IMR-90 (cell line): ENCODE measurements around the gene ALK. TPM values are rescaled to one million over a fixed set of nuclear protein-coding genes. Genes with fewer than 3 reads are reported as not detected.

Source experiments
- ATAC-seq: fragments of 200-7000 bp; cut with Tn5 transposase; 2 replicates; pipeline ENCODE4 v1.9.1; 2020; ENCODE audit warnings: low read depth, mild to moderate bottlenecking, moderate library complexity
- BruUV-seq: library from RNA; stranded (reverse); fragments of 400-500 nt; replicated peaks from 2 replicates; lab custom pipeline; 2021; lab: Mats Ljungman, UMichigan
- CTCF ChIA-PET: fragments of 300-600 bp; formaldehyde crosslinking; extraction: SDS; loops from one replicate; lab custom pipeline; 2021; ENCODE audit warnings: antibody characterized with exemption; lab: Yijun Ruan, JAX
- POLR2A ChIA-PET: fragments of 300-600 bp; sonication (Branson Sonifier 250); formaldehyde crosslinking; loops from one replicate; lab custom pipeline; 2022; ENCODE audit warnings: antibody characterized with exemption; ENCODE audit not compliant: unreplicated experiment; lab: Charles Lee
- DNase-seq: peaks from one replicate; pipeline ENCODE4 v3.0.0; 2013
- H2AFZ ChIP-seq: replicated peaks from 2 replicates; pipeline ENCODE3; 2013; ENCODE audit warnings: low read length, mild to moderate bottlenecking; ENCODE audit not compliant: poor library complexity
- H2AK5ac ChIP-seq: 2 replicates; pipeline ENCODE4 v1.6.1; 2013; ENCODE audit warnings: low read depth, low read length, inconsistent platforms
- H2AK9ac ChIP-seq: replicated peaks from 2 replicates; pipeline ENCODE3; 2013; ENCODE audit warnings: mild to moderate bottlenecking, low read depth, low read length, moderate library complexity; ENCODE audit not compliant: poor library complexity
- H2BK120ac ChIP-seq: 2 replicates; pipeline ENCODE4 v1.6.1; 2013; ENCODE audit warnings: low read depth, low read length, inconsistent platforms
- H2BK15ac ChIP-seq: 3 replicates; pipeline ENCODE4 v1.6.1; 2013; ENCODE audit warnings: low read depth, low read length, inconsistent platforms
- H2BK20ac ChIP-seq: 2 replicates; pipeline ENCODE4 v1.6.1; 2013; ENCODE audit warnings: low read depth, mild to moderate bottlenecking, inconsistent platforms, low read length, moderate library complexity
- H2BK5ac ChIP-seq: 2 replicates; pipeline ENCODE4 v1.6.1; 2013; ENCODE audit warnings: mild to moderate bottlenecking, low read depth, low read length, inconsistent platforms; ENCODE audit not compliant: poor library complexity, severe bottlenecking
- H3K14ac ChIP-seq: replicated peaks from 2 replicates; pipeline ENCODE4 v1.6.1; 2013; ENCODE audit warnings: low read depth, low read length, inconsistent platforms
- H3K18ac ChIP-seq: 2 replicates; pipeline ENCODE4 v1.6.1; 2013; ENCODE audit warnings: low read depth, low read length, control low read depth
- H3K23ac ChIP-seq: 2 replicates; pipeline ENCODE4 v1.6.1; 2013; ENCODE audit warnings: low read depth, low read length, inconsistent platforms
- H3K27ac ChIP-seq: 2 replicates; pipeline ENCODE4 v1.5.1; 2013; ENCODE audit warnings: mild to moderate bottlenecking, control low read depth, low read length; ENCODE audit not compliant: insufficient read depth
- H3K27me3 ChIP-seq: 2 replicates; pipeline ENCODE4 v1.6.1; 2013; ENCODE audit warnings: low read length; ENCODE audit not compliant: control insufficient read depth, insufficient read depth
- H3K36me3 ChIP-seq: 2 replicates; pipeline ENCODE4 v1.6.1; 2013; ENCODE audit warnings: low read length, mixed read lengths; ENCODE audit not compliant: control insufficient read depth, insufficient read depth
- H3K4ac ChIP-seq: 2 replicates; pipeline ENCODE4 v1.6.1; 2013; ENCODE audit warnings: low read depth, low read length, inconsistent platforms
- H3K4me1 ChIP-seq: 2 replicates; pipeline ENCODE4 v1.6.1; 2013; ENCODE audit warnings: low read length, mixed read lengths; ENCODE audit not compliant: control insufficient read depth, insufficient read depth
- H3K4me2 ChIP-seq: 2 replicates; pipeline ENCODE4 v1.6.1; 2013; ENCODE audit warnings: low read depth, mild to moderate bottlenecking, control low read depth, low read length, moderate library complexity
- H3K4me3 ChIP-seq: 2 replicates; pipeline ENCODE4 v1.5.1; 2013; ENCODE audit warnings: low read depth, mild to moderate bottlenecking, control low read depth, low read length, moderate library complexity; ENCODE audit not compliant: insufficient read depth
- H3K56ac ChIP-seq: 2 replicates; pipeline ENCODE4 v1.6.1; 2013; ENCODE audit warnings: low read length, inconsistent platforms; ENCODE audit not compliant: insufficient read depth; ENCODE audit errors: extremely low read depth
- H3K79me1 ChIP-seq, 2 experiments: 2 replicates each; pipeline ENCODE4 v1.6.1; 2013; ENCODE audit warnings: low read length in 2 of 2, inconsistent platforms in 1 of 2, low read depth in 1 of 2
- H3K9ac ChIP-seq: 2 replicates; pipeline ENCODE4 v1.6.1; 2013; ENCODE audit warnings: low read depth, low read length, control low read depth
- H3K9me1 ChIP-seq: 2 replicates; pipeline ENCODE4 v1.6.1; 2013; ENCODE audit warnings: low read length, inconsistent platforms; ENCODE audit not compliant: insufficient read depth
- H3K9me3 ChIP-seq: 2 replicates; pipeline ENCODE4 v1.6.1; 2013; ENCODE audit warnings: low read length; ENCODE audit not compliant: control insufficient read depth, insufficient read depth
- H4K20me1 ChIP-seq: 2 replicates; pipeline ENCODE4 v1.6.1; 2013; ENCODE audit warnings: low read length, inconsistent platforms; ENCODE audit not compliant: insufficient read depth
- H4K5ac ChIP-seq: 2 replicates; pipeline ENCODE4 v1.6.1; 2013; ENCODE audit warnings: mild to moderate bottlenecking, low read depth, low read length, control low read depth
- H4K8ac ChIP-seq, 2 experiments: 2 replicates each; pipeline ENCODE4 v1.6.1; 2013; ENCODE audit warnings: low read depth in 2 of 2, low read length in 2 of 2, control low read depth in 1 of 2, inconsistent platforms in 1 of 2
- H4K91ac ChIP-seq: 2 replicates; pipeline ENCODE4 v1.6.1; 2013; ENCODE audit warnings: low read depth, low read length, inconsistent platforms; ENCODE audit not compliant: insufficient read depth
- BHLHE40 ChIP-seq: fragments of 150-350 bp; IDR thresholded peaks from 2 replicates; pipeline ENCODE4 v1.6.1; 2016; ENCODE audit warnings: mild to moderate bottlenecking, low read depth, low read length
- CEBPB ChIP-seq: IDR thresholded peaks from 2 replicates; pipeline ENCODE4 v1.6.1; 2012; ENCODE audit warnings: low read depth, low read length, improper control_type of control experiment
- CHD1 ChIP-seq: IDR thresholded peaks from 2 replicates; pipeline ENCODE4 v1.6.1; 2012; ENCODE audit warnings: low read depth, low read length, improper control_type of control experiment
- CTCF ChIP-seq: conservative IDR thresholded peaks from 2 replicates; pipeline ENCODE4 v1.5.1; 2012; ENCODE audit warnings: mild to moderate bottlenecking, low read depth, low read length, improper control_type of control experiment
- FOS ChIP-seq: fragments of 150-350 bp; IDR thresholded peaks from 2 replicates; pipeline ENCODE4 v1.6.1; 2016; ENCODE audit warnings: low read depth, low read length
- MAFK ChIP-seq: IDR thresholded peaks from 2 replicates; pipeline ENCODE4 v1.6.1; 2012; ENCODE audit warnings: low read depth, low read length, improper control_type of control experiment
- MAZ ChIP-seq: IDR thresholded peaks from 2 replicates; pipeline ENCODE4 v1.6.1; 2012; ENCODE audit warnings: low read depth, mild to moderate bottlenecking, low read length, improper control_type of control experiment, moderate library complexity, borderline replicate concordance
- MXI1 ChIP-seq: IDR thresholded peaks from 2 replicates; pipeline ENCODE4 v1.6.1; 2012; ENCODE audit warnings: low read depth, mild to moderate bottlenecking, low read length, moderate library complexity, borderline replicate concordance
- NFE2L2 ChIP-seq: fragments of 150-350 bp; IDR thresholded peaks from 2 replicates; pipeline ENCODE4 v1.6.1; 2016; ENCODE audit warnings: low read depth, mild to moderate bottlenecking, low read length
- POLR2A ChIP-seq: IDR thresholded peaks from 2 replicates; pipeline ENCODE4 v1.6.1; 2012; ENCODE audit warnings: mild to moderate bottlenecking, low read depth, low read length
- RAD21 ChIP-seq: IDR thresholded peaks from 2 replicates; pipeline ENCODE4 v1.6.1; 2012; ENCODE audit warnings: low read length, improper control_type of control experiment
- RCOR1 ChIP-seq: IDR thresholded peaks from 2 replicates; pipeline ENCODE4 v1.6.1; 2012; ENCODE audit warnings: mild to moderate bottlenecking, low read length, improper control_type of control experiment; ENCODE audit not compliant: insufficient replicate concordance
- RFX5 ChIP-seq: IDR thresholded peaks from 2 replicates; pipeline ENCODE4 v1.8.0; 2012; ENCODE audit warnings: low read depth, mild to moderate bottlenecking, low read length, moderate library complexity
- SMC3 ChIP-seq: fragments of 150-350 bp; IDR thresholded peaks from 2 replicates; pipeline ENCODE4 v1.6.1; 2016; ENCODE audit warnings: low read depth, mild to moderate bottlenecking, antibody characterized with exemption, low read length, moderate library complexity
- WGBS, 2 experiments: methylation state at CpG; one replicate each; pipeline versions ENCODE4 v1.1.5 to v1.1.7; 2013; ENCODE audit warnings: missing lambda C conversion rate in 2 of 2; ENCODE audit not compliant: insufficient read length in 1 of 2; ENCODE audit errors: extremely low coverage in 2 of 2; 5-methylcytosine and 5-hydroxymethylcytosine counted together
- dilution Hi-C: fragments of 300-500 bp; cut with HindIII; formaldehyde crosslinking; loops from one replicate; pipeline ENCODE4 v1.14.3; 2018; ENCODE audit warnings: low sequenced_read_pairs; ENCODE audit not compliant: unreplicated experiment
- in situ Hi-C: fragments of 300-500 bp; cut with MboI; formaldehyde crosslinking; loops from 3 replicates; pipeline ENCODE4 v1.14.3; 2019; ENCODE audit warnings: low sequenced_read_pairs, inconsistent platforms, mixed read lengths
- intact Hi-C: fragments of 100-400 bp; cut with micrococcal nuclease; formaldehyde crosslinking; loops from 2 replicates; pipeline ENCODE4 v1.10.0; 2022
- polyA plus RNA-seq, 3 experiments: library from polyadenylated mRNA; depleted of rRNA; stranded (reverse); fragments of >200 nt; gene quantifications; 2 replicates each; pipeline ENCODE4 v1.2.3, GENCODE V29; 2012; ENCODE audit warnings: low replicate concordance in 1 of 3
- total RNA-seq: library from RNA; depleted of rRNA; stranded (reverse); fragments of >200 nt; gene quantifications from 2 replicates; pipeline ENCODE4 v1.2.3, GENCODE V29; 2012
- TF ChIP-seq, protein P1 (sequence below): fragments of 150-350 bp; IDR thresholded peaks from 2 replicates; pipeline ENCODE4 v1.6.1; 2016; ENCODE audit warnings: low read depth, mild to moderate bottlenecking, low read length, moderate library complexity, borderline replicate concordance
- TF ChIP-seq, protein P2 (sequence below): fragments of 150-350 bp; IDR thresholded peaks from 2 replicates; pipeline ENCODE4 v1.6.1; 2017; ENCODE audit warnings: mild to moderate bottlenecking, antibody characterized with exemption, low read length, low read depth

Gene ALK
- total and polyA plus RNA-seq, 2 of the 4 experiments (the other 2 are of a cell fraction), result not detected

DNA sequence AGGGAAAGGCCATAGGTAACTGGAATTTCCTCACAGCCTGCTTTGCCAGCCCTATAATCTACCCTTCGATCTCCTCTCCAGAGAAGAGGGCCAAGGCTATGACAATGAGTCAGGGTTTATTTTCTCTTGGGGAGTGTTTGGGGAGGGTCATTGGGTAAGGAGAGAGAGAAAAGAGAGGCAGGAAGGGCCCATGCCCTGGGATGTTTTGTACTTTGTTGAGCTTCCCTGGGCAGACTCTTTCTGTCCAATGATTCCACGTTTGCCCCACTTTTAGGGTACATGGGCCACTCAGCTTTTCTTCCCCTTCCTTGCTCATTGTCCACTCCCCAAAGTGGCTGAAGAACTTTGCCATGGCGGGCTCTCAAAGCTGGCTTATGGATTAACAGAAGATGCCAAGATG, 224.2 kb downstream of the ALK start:
- no TSS peak for BruUV-seq
- in situ Hi-C loops (no loop called here), intact Hi-C loops (no loop called here), dilution Hi-C loops (no loop called here)
- Histone ChIP-seq H2BK15ac (no peak overlapping the region), H3K4me1 (no peaks in the 10 kb centered on the region; the same call in 1 of the 2 replicates), H2AFZ (no peak overlapping the region), H3K36me3 (no peaks in the 10 kb centered on the region), H3K4me3 (no peak overlapping the region), H4K91ac (no peak overlapping the region), H3K23ac (no peak overlapping the region), H2BK5ac (no peak overlapping the region), H2BK120ac (no peak overlapping the region), H3K4ac (no peak overlapping the region), H4K20me1 (no peaks in the 10 kb centered on the region), H3K9me3 (no peaks in the 10 kb centered on the region), H3K18ac (no peak overlapping the region), H3K4me2 (no peak overlapping the region), H2BK20ac (no peak overlapping the region), H3K79me1 (no peaks in the 10 kb centered on the region), H3K56ac (no peak overlapping the region), H3K9me1 (no peaks in the 10 kb centered on the region), H4K5ac (no peak overlapping the region), H2AK9ac (no peak overlapping the region), H3K27me3 (peaks cover 2% of the 10 kb centered on the region), H3K27ac (no peak overlapping the region), H2AK5ac (no peak overlapping the region), H3K9ac (no peak overlapping the region), H4K8ac (no peak overlapping the region), H3K14ac (no peak overlapping the region)
- ChIA-PET CTCF (no interaction called here), POLR2A (no interaction called here)
- WGBS, 2 experiments, result no CpG with 5 or more reads among the region's 3 CpGs
- no peak for TF ChIP-seq POLR2A
- TF ChIP-seq, protein P1, sequence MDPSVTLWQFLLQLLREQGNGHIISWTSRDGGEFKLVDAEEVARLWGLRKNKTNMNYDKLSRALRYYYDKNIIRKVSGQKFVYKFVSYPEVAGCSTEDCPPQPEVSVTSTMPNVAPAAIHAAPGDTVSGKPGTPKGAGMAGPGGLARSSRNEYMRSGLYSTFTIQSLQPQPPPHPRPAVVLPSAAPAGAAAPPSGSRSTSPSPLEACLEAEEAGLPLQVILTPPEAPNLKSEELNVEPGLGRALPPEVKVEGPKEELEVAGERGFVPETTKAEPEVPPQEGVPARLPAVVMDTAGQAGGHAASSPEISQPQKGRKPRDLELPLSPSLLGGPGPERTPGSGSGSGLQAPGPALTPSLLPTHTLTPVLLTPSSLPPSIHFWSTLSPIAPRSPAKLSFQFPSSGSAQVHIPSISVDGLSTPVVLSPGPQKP, result no peak
- TF ChIP-seq BHLHE40, result no peak
- no peak for TF ChIP-seq CEBPB
- TF ChIP-seq RCOR1, result no peak
- no peak for TF ChIP-seq NFE2L2
- TF ChIP-seq MAFK, result no peak
- TF ChIP-seq CTCF, result no peak
- no peak for TF ChIP-seq FOS
- no peak for TF ChIP-seq MAZ
- TF ChIP-seq, protein P2, sequence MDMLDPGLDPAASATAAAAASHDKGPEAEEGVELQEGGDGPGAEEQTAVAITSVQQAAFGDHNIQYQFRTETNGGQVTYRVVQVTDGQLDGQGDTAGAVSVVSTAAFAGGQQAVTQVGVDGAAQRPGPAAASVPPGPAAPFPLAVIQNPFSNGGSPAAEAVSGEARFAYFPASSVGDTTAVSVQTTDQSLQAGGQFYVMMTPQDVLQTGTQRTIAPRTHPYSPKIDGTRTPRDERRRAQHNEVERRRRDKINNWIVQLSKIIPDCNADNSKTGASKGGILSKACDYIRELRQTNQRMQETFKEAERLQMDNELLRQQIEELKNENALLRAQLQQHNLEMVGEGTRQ, result no peak
- TF ChIP-seq RAD21, result no peak
- TF ChIP-seq MXI1, result no peak
- no peak for TF ChIP-seq RFX5
- no peak for TF ChIP-seq CHD1
- TF ChIP-seq SMC3, result no peak
- DNase-seq (no peak), ATAC-seq (no peak)
